ENCODE measurements around the gene SERINC4.

The SERINC4 gene

DNA sequence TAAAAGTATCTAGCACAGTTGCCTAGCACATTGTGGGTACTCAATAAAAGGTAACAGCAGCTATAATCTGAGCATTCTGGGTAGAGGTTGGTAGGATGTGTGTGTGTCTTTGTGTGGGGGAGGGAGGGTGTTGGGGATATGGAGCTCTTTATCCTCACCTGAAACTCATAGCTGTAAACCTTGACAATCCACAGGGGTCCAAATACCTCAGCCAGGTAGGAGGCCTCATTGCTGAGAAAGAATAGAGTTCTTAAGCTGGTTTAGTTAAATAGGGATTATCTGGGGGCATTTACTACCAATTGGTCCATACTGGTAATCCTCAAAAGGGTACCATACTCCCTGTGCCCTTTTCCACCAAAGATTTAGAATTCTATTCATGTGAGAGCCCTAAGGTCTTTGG lies 4.0 kb downstream of the SERINC4 start:
- no peak for DNase-seq

DNA sequence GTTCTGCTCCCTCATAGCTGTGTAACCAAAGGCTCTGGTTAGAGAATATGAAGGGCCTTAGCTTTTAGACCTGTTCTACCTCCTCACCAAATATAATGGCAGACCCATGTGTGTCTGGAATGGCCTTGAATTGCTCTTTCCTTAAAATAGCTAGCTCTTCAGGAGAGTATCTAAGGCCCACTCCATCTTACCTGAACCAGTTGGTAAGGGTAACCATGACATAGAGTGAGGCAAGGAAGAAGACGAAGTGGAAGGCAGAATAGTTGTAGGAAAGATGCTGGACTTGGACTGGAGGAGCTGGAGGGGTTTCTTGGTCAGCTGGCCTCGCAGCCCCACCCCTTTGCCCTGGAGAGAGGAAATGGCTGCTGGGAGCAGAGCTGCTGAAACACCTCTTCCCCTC lies 4.8 kb downstream of the SERINC4 start:
- no peak for DNase-seq

GRCh38 chr15:43794269-43795037 lies 5.6 kb downstream of the SERINC4 start:
- no peak for DNase-seq

GRCh38 chr15:43793647-43794046 lies 6.4 kb downstream of the SERINC4 start:
- no peak for DNase-seq

DNA sequence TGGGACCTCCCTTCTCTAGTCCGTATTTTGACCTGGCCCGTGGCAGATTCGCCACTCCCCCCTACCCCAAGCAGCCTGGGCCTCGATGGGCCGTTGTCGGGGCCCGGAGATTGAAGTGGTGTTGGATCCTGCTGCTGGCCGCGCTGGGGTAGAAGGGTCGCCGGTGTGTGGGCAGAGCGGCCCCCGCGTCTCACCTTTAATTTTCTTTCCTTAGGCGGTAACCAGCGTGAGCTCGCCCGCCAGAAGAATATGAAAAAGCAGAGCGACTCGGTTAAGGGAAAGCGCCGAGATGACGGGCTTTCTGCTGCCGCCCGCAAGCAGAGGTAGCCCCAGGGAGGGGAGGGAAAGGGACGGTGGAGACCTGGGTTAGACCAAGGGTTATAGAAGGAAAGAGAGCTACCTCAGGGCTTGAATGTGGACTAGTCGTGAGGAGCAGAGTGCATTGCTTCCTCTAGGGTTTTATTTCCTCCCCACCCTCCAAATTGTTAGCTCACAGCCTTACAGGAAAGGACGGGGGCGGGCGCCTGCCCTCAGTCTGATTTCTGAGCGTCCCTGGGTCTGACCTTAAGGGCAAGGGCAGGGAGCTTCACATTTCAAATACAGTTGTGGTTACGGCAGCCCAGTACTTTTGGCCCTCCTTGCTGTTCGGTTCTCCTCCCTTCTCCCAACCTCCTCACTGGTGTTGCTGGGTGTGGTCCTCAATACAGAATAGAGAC lies 7.1 kb downstream of the SERINC4 start:
- no peak for DNase-seq

- peak; percentile 99 for DNase-seq
Observed at GRCh38 chr15:43791993-43792760, 7.8 kb downstream of the SERINC4 start, which contains the start of gene SERF2. TSS of gene SERF2 (plus strand) at chr15:43792320. CDS start at chr15:43792377, 57 bp downstream.

- DNase-seq = no peak
Observed at GRCh38 chr15:43789409-43789808, 10.6 kb downstream of the SERINC4 start.

DNA sequence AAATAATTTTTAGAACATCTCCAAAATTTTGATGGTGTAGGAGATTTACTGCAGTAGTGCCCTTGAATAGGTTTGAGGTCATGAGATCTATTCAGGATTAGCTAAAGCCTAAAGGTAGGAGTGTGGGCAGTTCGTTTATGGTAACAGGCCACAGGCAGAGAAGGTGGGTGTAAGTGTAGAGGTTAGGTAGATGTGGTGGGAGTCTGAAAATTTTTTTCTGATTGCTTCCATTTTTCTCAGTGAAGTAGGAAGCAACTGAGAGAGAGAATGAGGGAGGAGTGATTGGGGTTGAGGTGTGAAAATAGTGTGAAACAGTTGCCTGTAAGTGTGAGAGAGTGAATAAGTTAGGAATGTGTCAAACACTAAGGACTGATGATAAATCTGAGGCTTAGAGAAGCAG lies 21.0 kb downstream of the SERINC4 start:
- DNase-seq = no peak

GRCh38 chr15:43777267-43777914 lies 22.6 kb downstream of the SERINC4 start:
- peak; percentile 87 for DNase-seq

DNA sequence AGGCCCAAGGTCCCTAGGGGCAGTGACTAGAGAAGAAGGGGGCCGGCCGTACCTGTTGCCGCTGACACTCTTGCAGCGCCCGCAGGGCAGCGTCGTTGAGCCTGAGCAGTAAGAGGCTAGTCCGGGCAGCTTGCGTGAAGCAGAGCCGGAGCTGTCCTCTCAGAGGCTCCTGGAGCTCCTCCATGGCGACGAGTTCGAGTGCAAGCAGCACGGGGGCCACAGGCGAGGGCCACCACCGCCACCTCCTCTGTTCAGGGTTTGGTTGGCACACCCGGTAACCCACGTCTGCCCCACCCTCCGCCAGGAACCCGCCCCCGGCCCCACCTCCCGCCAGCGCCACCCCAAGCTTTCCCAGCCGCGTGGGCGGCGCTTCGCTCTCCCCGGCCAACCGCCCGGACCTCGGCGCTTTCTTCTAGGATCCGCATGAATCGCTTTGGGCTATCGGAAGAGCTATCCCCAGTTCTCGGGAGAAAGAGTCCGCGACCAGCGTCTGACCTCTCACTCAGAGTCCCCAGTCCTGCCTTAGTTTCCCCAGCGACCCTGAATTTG lies 23.2 kb downstream of the SERINC4 start, which contains the start of gene ELL3:
Gene ELL3, minus strand, starts transcription at position 249 of the 549 bp plus-strand sequence. Its CDS starts 65 bp downstream, at position 184.
- peak; percentile 74 for DNase-seq

- DNase-seq = no peak
Observed at GRCh38 chr15:43776101-43776717, 23.8 kb downstream of the SERINC4 start.

DNA sequence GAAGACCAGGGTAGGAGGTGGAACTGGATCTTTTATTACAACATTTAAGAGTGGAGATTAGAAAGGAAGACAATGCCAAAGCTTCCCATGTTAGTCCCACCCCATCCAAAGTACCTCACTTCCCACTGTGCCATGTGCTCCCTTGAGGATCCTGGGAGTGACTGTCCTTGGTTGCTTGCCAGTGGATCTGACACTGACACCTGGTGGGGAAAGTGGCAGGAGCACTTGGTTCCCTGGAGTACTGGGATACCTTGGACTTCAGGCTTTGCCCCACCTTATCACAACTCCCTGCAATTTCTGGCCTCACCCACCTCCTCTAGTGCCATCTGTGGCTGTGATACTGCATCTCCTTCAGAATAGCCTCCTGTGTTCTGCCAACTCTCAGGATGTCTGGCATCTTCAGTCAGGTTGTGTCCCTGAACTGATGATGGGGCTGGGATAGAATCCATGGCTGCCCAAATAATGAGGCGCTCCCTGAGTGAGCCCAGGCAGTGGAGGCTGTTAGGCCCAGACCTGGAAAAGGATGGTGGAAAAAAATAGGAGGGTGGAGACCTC lies 24.5 kb downstream of the SERINC4 start:
- DNase-seq = peak; percentile 82

GRCh38 chr15:43774062-43774461 lies 26.0 kb downstream of the SERINC4 start:
- no peak for DNase-seq

DNA sequence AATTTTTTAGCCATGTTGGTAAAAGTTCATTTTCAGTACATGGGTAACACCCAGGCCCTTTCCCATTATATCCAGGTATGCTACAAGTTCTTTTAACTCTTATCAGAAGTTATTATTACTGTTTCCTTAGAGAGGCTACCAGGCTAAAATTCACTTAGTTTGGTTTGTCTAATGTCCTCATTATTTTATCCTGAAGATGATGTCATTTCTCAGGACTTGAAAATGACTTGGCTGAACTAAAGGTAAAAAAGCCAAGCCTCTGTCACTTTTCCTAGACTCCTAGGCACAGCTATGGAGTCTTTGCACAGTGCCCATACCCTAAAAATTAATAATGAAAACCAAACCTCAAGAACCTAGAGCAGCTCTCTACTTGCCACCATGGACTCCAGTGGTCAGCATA lies 27.4 kb downstream of the SERINC4 start:
- no peak for DNase-seq

DNA sequence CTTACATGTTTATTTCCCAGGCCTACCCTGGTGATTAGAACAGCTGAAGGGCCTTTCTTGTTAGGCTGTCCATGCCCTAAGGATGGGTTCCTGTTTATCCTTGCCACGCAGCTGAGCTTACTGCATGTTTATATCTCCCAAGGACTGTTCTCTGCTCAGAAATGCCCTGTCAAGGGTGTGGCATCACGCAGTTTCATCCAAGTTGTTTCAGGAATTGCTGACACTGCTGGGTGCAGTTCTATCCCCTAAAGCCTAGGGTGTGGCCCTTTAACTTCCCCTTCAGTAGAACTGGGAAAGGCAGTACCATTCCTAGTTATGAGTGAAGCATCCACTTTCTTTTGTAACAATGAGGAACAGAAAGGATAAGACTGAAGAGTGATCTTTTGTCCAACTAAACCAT lies 28.2 kb downstream of the SERINC4 start:
- no peak for DNase-seq

DNA sequence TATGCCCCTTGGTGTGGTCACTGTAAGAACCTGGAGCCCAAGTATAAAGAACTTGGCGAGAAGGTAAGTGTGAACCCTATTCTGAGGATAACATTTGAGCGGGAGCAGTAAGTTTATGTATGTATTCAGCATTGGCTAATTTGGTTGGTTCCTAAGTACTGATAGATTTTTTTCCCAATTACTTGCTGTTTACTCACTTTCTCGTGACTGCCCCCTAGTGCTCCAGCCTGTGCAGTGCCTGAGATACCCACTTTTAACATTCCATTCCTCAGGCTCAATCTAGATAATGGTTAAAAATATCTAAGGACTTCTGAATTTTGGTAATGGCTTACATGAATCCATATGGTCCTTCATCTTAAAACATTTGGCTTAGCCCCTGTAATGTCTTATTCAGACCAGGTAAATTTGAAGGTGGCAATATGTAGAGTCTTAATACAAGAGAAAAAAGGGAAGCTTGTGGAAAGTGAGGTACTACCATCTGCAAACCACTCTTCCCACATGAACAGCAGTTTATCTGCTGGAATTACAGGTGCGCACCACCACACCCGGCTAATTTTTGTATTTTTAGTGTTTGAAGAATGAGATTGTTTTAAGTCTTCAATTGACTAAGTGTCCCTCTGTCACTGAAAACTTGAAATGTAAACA lies 30.3 kb downstream of the SERINC4 start:
- peak; percentile 28 for DNase-seq

- DNase-seq = no peak
Observed at GRCh38 chr15:43763819-43764446, 36.1 kb downstream of the SERINC4 start.

DNA sequence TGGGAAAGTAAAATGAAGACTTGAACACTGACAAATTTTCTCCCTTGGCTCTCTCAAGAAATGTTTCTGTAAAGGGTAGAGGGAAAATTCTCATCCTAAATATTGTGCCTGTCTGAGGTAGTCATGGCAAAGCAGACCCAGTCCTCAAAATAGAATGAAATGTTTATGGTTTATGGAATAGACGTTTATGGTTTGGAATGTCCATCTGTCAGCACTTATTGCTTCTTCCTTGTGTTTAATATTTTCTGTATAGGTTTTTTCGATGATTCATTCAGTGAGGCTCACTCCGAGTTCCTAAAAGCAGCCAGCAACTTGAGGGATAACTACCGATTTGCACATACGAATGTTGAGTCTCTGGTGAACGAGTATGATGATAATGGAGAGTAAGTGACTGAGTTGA lies 37.2 kb downstream of the SERINC4 start:
- DNase-seq = no peak

GRCh38 chr15:43751885-43752284 lies 48.1 kb downstream of the SERINC4 start:
- no peak for DNase-seq

- no peak for DNase-seq
Observed at GRCh38 chr15:43749690-43750345, 50.2 kb downstream of the SERINC4 start.
